ENCODE results near the gene PRKACB. TPM values are rescaled to one million over a fixed set of nuclear protein-coding genes. Genes with fewer than 3 reads are reported as not detected.

The PRKACB gene
- total and polyA plus RNA-seq, 2 of the 8 experiments (the other 6 are each of a cell fraction or from before 2014, with no cell fraction given): 7.8 to 31.0 TPM

GRCh38 chr1:84265867-84266266 is 121.8 kb downstream of the PRKACB start (continued):
- TF ChIP-seq CHD7 (IDR thresholded peaks at IDR 0.05; ENCODE audit: insufficient replicate concordance, low read length) (no peak), RBBP5 (IDR thresholded peaks at IDR 0.05; ENCODE audit: borderline replicate concordance, low read depth, low read length) (no peak), ATF3 (IDR thresholded peaks at IDR 0.05; ENCODE audit: insufficient read depth, low read depth, low read length) (no peak), SRF (IDR thresholded peaks at IDR 0.05; ENCODE audit: low read depth, low read length) (no peak), EP300 (IDR thresholded peaks at IDR 0.05; ENCODE audit: borderline replicate concordance in 1 of 2, low read depth in 2 of 2, low read length in 2 of 2) (no peak), E2F6 (IDR thresholded peaks at IDR 0.05) (no peak), CHD2 (IDR thresholded peaks at IDR 0.05; ENCODE audit: low read length) (no peak), RFX5 (IDR thresholded peaks at IDR 0.05; ENCODE audit: borderline replicate concordance, low read depth, low read length) (no peak), SIX5 (IDR thresholded peaks at IDR 0.05; ENCODE audit: low read depth, low read length) (no peak), TAF7 (optimal IDR thresholded peaks at IDR 0.05; ENCODE audit: borderline replicate concordance, low read depth, low read length) (no peak)

Data from H1 (cell line).